GM10266 (cell line): ENCODE data around the gene SPEM3.

Experiments used
- DNase-seq: peaks from one replicate; pipeline ENCODE4 v3.0.0; 2012; ENCODE audit errors: extremely low spot score
- TF ChIP-seq, protein P1 (sequence below): IDR thresholded peaks from 2 replicates; pipeline ENCODE4 v1.5.1; 2012; ENCODE audit warnings: mild to moderate bottlenecking, low read depth; ENCODE audit not compliant: control insufficient read depth, insufficient read depth; ENCODE audit errors: missing control alignments

The SPEM3 gene

DNA sequence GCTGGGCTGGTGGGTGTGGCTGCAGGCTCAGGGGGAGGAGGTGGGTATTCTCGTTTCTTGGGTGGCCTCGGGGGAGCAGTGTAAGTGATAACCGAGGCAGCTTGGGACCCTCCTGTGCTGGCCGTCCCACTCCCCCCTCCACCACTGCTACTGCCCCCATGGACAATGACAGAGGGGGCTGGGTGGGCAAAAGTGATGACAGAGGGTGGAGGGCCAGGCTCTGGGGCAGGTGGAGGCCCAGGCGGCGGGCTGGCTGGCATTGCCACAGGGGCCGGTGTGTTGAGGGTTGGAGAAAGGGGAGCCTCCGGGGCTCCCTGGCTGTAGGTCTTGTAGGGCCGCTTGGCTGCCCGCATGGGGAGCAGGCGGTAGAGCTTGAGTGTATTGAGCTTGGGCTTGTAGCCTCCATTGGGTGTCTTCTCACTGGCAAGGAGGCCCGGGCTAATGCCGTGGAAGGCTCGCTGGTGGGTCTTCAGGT is 34.8 kb downstream of the SPEM3 start:
- no peak for DNase-seq
- TF ChIP-seq, protein P1, sequence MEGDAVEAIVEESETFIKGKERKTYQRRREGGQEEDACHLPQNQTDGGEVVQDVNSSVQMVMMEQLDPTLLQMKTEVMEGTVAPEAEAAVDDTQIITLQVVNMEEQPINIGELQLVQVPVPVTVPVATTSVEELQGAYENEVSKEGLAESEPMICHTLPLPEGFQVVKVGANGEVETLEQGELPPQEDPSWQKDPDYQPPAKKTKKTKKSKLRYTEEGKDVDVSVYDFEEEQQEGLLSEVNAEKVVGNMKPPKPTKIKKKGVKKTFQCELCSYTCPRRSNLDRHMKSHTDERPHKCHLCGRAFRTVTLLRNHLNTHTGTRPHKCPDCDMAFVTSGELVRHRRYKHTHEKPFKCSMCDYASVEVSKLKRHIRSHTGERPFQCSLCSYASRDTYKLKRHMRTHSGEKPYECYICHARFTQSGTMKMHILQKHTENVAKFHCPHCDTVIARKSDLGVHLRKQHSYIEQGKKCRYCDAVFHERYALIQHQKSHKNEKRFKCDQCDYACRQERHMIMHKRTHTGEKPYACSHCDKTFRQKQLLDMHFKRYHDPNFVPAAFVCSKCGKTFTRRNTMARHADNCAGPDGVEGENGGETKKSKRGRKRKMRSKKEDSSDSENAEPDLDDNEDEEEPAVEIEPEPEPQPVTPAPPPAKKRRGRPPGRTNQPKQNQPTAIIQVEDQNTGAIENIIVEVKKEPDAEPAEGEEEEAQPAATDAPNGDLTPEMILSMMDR, result no peak

GRCh38 chr17:7464081-7464480 is 35.4 kb downstream of the SPEM3 start:
- no peak for DNase-seq
- TF ChIP-seq, protein P1, result no peak

DNA sequence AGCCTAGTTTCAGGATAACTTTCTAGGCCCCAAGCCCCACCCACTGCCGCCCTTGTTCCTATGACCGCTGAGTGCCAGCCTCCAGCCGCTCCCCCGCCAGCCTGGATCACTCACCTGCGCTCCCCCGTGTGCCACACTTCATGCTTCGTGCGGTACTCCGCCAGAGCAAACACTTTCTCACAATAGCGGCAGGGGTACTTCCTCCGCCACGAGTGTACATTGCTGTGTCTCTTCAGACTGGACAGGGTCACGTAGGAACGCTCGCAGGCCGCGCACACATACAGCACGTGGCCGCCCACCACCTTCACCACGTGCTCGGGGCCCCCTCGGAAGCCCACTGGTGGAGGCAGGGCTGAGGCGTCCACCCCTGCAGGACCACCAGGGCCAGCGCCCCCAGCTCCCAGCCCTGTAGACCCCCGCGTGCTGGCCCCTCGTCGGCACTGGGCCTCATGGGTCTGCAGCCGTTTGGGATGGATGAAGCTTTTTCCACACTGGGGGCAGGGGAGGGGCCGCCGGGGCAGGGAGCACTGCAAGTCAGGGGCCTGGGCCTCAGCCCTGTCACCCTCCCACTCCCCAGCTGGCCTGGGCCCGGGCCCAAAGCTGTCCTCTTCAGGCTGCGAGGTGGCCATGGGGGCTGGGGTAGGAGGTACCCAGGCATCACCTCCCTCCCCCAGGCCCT is 37.1 kb downstream of the SPEM3 start:
- TF ChIP-seq, protein P1, result no peak
- no peak for DNase-seq

DNA sequence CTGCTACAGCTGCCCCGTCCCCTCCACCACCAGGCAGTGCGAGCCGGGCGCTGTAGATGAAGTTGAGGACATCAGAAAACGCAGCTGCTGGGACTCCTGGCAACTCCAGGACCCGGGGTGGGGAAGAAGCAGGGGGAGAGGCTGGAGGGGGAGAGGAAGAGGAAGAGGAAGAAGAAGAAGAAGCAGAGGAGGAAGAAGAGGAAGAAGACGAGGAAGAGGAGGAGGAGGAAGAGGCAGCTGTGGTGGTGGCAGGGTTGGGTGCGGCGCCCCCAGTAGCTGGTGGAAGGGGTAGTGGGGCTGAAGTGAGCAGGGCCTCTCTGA is 37.6 kb downstream of the SPEM3 start:
- TF ChIP-seq, protein P1, result no peak
- DNase-seq, result no peak

GRCh38 chr17:7466639-7467341 is 38.1 kb downstream of the SPEM3 start:
- no peak for DNase-seq
- TF ChIP-seq, protein P1, result no peak

DNA sequence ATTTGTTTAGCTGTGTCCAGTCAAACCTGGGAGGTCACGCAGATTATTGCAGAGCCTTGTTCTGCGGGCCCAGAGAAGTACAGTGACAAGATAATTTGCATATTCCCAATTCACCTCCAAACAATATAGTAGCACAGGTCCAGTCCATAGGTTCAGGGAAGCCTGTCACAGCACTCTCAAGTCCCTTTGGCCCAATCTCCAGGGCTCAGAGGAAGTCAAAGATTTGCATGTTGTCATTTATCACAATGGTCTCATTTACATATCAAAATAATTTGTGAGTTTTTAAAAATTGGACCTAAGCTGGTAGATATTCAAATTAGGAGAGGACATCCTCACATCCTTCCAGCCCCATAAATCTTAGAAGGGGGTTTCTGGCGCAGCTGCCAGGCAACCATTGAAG is 38.8 kb downstream of the SPEM3 start:
- TF ChIP-seq, protein P1, result no peak
- no peak for DNase-seq

DNA sequence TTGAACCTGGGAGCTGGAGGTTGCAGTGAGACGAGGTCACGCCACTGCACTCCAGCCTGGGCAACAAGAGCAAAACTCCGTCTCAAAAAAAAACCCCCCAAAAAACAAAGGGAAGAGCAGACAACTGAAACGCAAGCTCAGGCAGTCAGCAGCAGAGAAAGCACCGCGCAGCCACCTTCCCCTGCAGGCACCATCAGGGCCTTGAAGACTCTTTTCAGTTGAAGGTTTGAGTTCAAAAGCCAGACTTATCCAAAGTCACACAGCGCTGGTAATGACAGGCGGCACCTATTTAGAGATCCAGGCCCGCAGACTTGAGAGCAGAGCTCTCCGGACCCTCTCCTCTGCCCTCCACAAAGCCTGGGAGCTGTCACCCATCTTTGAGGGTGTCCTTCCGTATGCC is 39.6 kb downstream of the SPEM3 start:
- TF ChIP-seq, protein P1, result no peak
- DNase-seq, result no peak
